Stimulated activated CD4-positive, alpha-beta T cell treated with anti-CD3 and anti-CD28 coated beads, Interleukin-1b, Interleukin-23, amount 100 ng/mL, for 48 hours (primary cell): Measurements from ENCODE around the gene IGFBP1.

Experiments used
- DNase-seq: peaks from one replicate; pipeline ENCODE4 v3.0.0-alpha.2; 2020

The IGFBP1 gene

GRCh38 chr7:45940939-45941338, 52.7 kb downstream of the IGFBP1 start:
- no peak for DNase-seq
